ENCODE results near the gene ZGPAT.

- TF ChIP-seq, protein P1, sequence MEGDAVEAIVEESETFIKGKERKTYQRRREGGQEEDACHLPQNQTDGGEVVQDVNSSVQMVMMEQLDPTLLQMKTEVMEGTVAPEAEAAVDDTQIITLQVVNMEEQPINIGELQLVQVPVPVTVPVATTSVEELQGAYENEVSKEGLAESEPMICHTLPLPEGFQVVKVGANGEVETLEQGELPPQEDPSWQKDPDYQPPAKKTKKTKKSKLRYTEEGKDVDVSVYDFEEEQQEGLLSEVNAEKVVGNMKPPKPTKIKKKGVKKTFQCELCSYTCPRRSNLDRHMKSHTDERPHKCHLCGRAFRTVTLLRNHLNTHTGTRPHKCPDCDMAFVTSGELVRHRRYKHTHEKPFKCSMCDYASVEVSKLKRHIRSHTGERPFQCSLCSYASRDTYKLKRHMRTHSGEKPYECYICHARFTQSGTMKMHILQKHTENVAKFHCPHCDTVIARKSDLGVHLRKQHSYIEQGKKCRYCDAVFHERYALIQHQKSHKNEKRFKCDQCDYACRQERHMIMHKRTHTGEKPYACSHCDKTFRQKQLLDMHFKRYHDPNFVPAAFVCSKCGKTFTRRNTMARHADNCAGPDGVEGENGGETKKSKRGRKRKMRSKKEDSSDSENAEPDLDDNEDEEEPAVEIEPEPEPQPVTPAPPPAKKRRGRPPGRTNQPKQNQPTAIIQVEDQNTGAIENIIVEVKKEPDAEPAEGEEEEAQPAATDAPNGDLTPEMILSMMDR (IDR thresholded peaks at IDR 0.05), result no peak
- TF ChIP-seq REST (IDR thresholded peaks at IDR 0.05; ENCODE audit: insufficient read depth in 1 of 2, low read depth in 2 of 2, low read length in 1 of 2) (no peak), TCF7L2 (IDR thresholded peaks at IDR 0.05; ENCODE audit: low read depth, low read length) (no peak)
Measured at GRCh38 chr20:63785691-63786131, 77.9 kb downstream of the ZGPAT start.

Data from Panc1 (cell line).